Stomach smooth muscle (tissue), 2 donors: Measurements from ENCODE around the gene PIK3CD.

Source experiments
- H3K27ac ChIP-seq: one replicate; pipeline ENCODE4 v1.7.0; 2013; ENCODE audit warnings: mild to moderate bottlenecking, low read length, inconsistent platforms
- H3K27me3 ChIP-seq, 2 donors: one replicate each; pipeline ENCODE4 v1.7.0; 2013; ENCODE audit warnings: low read length in 2 of 2; ENCODE audit not compliant: insufficient read depth in 2 of 2, control insufficient read depth in 1 of 2
- H3K36me3 ChIP-seq, 2 donors: one replicate each; pipeline ENCODE4 v1.7.0; 2013; ENCODE audit warnings: low read length in 2 of 2; ENCODE audit not compliant: control insufficient read depth in 2 of 2, insufficient read depth in 2 of 2
- H3K4me1 ChIP-seq: one replicate; pipeline ENCODE4 v1.7.0; 2013; ENCODE audit warnings: low read length; ENCODE audit not compliant: control insufficient read depth, insufficient read depth
- H3K4me3 ChIP-seq, 2 donors: one replicate each; pipeline ENCODE4 v1.7.0; 2013; ENCODE audit warnings: low read length in 2 of 2
- H3K9ac ChIP-seq, 2 donors: one replicate each; pipeline ENCODE4 v1.7.0; 2013; ENCODE audit warnings: low read length in 2 of 2, mild to moderate bottlenecking in 1 of 2
- H3K9me3 ChIP-seq, 2 donors: one replicate each; pipeline ENCODE4 v1.7.0; 2013; ENCODE audit warnings: low read length in 2 of 2; ENCODE audit not compliant: control insufficient read depth in 2 of 2
- donor health status: healthy.
- donor health status: Pancreatic carcinoma.

Gene PIK3CD

DNA sequence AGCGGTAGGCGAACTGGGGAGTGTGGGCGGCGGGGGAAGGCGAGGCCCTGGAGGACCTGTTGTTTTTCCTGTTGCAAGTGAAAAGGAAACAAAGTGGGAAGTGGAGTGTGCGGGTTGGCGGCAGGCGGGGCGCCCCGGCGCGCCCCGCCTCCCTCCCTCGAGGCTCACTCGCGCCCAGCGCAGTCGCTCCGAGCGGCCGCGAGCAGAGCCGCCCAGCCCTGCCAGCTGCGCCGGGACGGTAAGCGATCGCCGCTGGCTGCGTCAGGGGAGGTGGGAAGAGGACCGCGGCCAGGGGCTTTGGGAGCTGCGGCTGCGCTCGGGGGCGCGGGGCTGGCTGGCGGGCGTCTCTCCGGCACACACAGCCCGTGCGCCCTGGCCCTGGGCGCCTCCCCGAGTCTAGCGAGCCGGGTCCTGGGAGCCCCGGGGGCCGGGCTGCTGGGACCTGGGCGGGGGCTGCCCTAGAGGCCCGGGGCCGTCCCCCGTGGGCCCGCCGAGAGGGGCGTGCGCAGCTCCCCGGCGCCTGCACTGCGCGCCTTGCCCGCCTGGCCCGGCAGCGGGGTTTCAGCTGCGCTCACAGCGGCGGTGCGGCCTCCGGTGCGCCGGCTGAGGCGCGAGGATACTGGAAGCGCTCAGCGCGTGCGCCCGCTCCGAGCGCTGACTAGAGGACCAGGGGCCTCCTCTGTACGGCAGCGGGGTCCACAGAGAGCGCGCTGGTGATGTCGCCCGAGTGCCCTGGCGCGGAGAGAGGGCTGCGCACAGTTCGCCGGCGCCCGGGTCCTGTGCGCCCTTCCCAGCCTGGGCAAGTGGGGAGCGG is at the start of gene PIK3CD:
TSS of gene PIK3CD (plus strand) at position 167 of the 814 bp plus-strand sequence. CDS start 58,725 bp downstream, outside the sequence.
- H3K9me3 ChIP-seq, result no peaks in the 10 kb centered on the region
- no peak within 1 kb of the TSS for H3K27ac ChIP-seq
- no peaks in the 10 kb centered on the region for H3K36me3 ChIP-seq
- no peak within 1 kb of the TSS for H3K9ac ChIP-seq
- H3K4me1 ChIP-seq, result peaks cover 8% of the 10 kb centered on the region
- H3K4me3 ChIP-seq, result peak within 1 kb of the TSS in 1 of 2 donors; percentile 54
- peaks cover 12 to 27% of the 10 kb centered on the region in 2 donors for H3K27me3 ChIP-seq

DNA sequence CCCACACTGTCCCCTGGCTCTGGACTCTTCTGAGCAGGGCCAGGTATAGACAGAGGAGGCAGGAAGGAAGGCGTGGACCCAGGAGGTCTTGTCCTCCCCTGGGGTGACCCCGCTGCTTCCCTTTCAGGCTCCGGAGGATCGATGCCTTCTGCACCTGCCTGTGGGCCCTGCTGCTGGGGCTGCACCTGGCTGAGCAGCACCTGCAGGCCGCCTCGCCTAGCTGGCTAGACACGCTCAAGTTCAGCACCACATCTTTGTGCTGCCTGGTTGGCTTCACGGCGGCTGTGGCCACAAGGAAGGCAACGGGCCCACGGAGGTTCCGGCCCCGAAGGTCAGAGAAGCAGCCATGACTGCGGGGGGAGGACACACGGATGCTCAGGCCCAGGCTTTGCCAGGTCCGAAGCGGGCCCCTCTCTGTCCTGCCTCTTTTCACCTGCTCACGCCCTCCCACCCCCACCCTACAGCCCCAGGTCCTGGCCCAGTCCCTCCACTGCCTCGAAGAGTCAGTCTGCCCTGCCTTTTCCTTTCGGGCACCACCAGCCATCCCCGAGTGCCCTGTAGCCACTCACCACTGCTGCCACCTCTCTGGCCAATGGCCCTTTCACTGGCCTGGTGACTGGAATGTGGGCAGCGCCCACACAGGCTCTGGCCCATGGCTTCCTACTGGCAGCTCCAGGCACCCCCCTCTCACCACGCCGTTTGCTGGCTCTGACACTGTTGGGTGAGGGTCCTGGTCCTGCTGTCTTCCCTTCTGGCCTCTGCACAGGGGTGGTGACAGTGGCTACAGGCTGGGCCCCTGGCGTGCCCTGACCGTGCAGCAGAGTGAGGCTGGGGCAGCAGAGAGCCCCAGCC is 49.4 kb upstream of the PIK3CD start:
- no peaks in the 10 kb centered on the region for H3K9me3 ChIP-seq
- H3K27ac ChIP-seq, result no peak overlapping the region
- no peak overlapping the region for H3K4me3 ChIP-seq
- no peaks in the 10 kb centered on the region for H3K4me1 ChIP-seq
- H3K9ac ChIP-seq, result no peak overlapping the region
- H3K27me3 ChIP-seq, result no peaks in the 10 kb centered on the region
- peaks cover 12 to 21% of the 10 kb centered on the region in 2 donors for H3K36me3 ChIP-seq

DNA sequence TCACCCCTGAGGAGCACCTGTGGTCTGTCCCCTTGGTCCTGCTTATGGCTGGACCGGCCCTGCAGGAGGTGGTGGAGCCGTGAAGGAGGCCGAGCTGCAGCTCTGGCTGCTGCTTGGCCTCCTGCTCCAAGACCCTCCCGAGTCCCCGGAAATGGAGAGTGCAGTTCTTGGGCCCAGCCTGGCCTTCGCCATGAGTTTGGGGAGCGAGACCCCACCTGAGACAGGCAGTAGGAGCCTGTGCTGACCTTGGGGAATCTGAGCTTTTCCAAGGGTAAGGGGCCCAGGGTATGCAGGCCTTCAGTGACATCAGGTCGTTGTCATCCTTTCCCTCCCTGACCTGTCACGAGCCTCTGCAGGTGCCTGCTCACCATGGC is 48.8 kb upstream of the PIK3CD start:
- Histone ChIP-seq H3K36me3 (peaks cover 12 to 22% of the 10 kb centered on the region in 2 donors), H3K27me3 (no peaks in the 10 kb centered on the region), H3K4me1 (no peaks in the 10 kb centered on the region), H3K27ac (no peak overlapping the region), H3K9me3 (no peaks in the 10 kb centered on the region), H3K4me3 (no peak overlapping the region), H3K9ac (no peak overlapping the region)

DNA sequence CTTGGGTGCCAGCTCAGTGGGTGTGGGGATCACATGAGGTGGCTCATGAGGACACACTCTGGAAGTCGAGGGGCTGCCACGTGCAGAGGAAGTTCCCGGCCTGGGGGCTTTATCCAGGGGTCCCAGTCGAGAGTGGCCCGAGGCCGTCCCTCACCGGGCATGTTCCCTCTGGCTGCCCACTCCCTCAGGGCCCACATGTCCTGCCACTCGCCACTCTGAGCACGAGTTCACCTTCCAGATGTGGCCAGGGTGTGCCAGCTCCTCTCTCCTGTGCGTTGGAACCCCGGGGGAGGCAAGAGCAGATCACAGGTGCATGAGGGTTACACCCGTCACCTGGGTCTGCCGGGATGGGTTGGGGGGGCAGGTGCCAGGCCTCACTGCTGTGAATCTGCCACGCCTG is 48.2 kb upstream of the PIK3CD start:
- Histone ChIP-seq H3K36me3 (peaks cover 12 to 18% of the 10 kb centered on the region in 2 donors), H3K4me1 (no peaks in the 10 kb centered on the region), H3K27me3 (no peaks in the 10 kb centered on the region), H3K9me3 (no peaks in the 10 kb centered on the region), H3K27ac (no peak overlapping the region), H3K4me3 (no peak overlapping the region), H3K9ac (no peak overlapping the region)

DNA sequence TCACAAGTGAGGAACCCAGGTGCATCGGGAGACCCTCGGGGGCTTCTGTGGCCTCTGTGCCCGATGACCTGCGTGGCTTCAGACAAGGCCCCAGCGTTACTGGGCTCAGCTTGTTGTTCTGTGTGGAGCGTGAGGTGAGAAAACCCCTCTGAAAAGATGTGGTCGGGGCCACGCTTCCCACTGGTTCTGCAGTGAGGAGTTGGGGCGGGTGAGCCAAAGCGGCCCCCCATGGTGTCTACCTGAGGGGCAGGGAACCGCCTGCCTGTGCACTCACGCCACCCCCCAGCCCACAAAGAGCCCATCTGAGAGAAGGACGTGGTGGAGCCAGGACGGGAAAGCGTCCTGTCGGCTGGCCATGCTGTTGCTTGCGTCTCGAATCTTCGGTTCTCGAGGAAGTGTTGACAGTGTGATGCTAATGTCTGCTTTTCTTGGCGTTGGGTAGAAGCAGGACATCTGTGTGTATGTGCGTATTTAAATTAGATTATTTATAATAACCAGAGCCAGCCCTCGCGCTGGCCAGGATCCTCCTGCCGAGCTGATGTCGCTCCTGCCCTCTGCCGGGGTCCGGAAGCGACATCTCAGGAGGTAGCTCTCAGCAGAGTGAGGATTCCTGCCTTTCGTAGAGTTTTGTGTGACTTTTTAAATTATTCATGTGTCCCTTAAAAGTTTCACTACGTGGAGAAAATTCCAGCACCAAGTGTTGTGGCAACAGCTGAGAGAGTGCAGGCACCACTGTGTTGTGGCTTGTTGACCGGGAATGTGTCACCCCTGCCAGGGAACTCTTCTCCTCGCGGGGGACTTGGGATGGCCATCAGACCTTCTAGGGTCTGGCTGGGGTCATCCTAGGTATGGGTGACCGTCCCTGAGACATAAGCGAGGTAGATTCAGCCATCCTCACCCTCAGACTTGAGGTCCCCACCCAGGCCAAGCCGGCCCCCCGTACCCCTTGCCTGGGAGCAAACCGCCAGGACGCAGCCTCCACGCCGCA is 47.5 kb upstream of the PIK3CD start:
- Histone ChIP-seq H3K9me3 (no peaks in the 10 kb centered on the region), H3K4me1 (no peaks in the 10 kb centered on the region), H3K4me3 (no peak overlapping the region), H3K36me3 (peaks cover 14 to 18% of the 10 kb centered on the region in 2 donors), H3K27ac (no peak overlapping the region), H3K27me3 (no peaks in the 10 kb centered on the region), H3K9ac (no peak overlapping the region)

DNA sequence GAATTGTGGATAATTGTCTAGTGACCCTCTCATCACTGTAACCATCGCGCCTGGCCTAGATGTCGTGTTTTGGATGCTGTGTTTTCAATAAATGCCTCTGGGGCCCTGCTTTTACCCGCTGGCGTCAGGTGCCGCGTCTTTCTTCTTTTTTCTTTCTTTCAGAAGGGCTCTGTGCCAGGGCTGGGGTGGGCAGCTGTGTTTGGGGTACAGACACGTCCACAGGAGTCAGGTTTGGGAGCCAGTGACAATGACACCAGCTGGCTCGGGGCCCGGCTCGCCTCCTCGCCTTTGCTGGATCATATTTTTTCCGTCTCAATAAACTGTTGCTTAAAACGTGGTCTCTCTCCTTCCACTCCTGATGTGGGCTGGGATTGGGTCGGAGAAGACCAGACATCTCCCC is 46.7 kb upstream of the PIK3CD start:
- H3K27ac ChIP-seq, result no peak overlapping the region
- H3K9me3 ChIP-seq, result no peaks in the 10 kb centered on the region
- H3K9ac ChIP-seq, result no peak overlapping the region
- peaks cover 20 to 24% of the 10 kb centered on the region in 2 donors for H3K36me3 ChIP-seq
- no peaks in the 10 kb centered on the region for H3K4me1 ChIP-seq
- H3K4me3 ChIP-seq, result no peak overlapping the region
- H3K27me3 ChIP-seq, result no peaks in the 10 kb centered on the region

DNA sequence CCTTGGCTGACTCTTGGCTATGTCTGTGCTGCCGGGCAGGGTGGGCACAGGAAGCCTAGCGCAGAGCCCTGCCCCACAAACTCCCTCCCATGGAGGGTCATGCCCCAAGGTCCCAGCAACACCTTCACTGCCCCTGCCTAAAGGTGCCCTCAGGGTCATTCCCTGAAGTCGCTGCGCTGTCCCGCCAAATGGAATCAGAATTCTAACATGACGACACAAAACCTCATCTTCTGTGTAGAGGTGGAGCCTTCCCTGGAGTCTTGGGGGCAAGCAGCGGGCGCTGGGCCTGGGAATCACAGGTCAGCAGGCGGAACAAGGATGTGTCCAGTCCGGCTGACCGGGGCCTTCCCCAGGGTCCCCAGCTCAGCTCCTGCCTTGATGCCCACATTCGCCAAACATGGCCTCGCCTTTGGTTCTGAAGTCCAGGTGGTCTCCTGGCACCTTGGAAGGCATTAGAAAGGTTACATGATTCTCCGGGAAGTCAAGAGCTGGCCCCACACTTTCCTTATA is 45.5 kb upstream of the PIK3CD start:
- no peak overlapping the region for H3K4me3 ChIP-seq
- peaks cover 22% of the 10 kb centered on the region in 2 donors for H3K36me3 ChIP-seq
- no peak overlapping the region for H3K27ac ChIP-seq

DNA sequence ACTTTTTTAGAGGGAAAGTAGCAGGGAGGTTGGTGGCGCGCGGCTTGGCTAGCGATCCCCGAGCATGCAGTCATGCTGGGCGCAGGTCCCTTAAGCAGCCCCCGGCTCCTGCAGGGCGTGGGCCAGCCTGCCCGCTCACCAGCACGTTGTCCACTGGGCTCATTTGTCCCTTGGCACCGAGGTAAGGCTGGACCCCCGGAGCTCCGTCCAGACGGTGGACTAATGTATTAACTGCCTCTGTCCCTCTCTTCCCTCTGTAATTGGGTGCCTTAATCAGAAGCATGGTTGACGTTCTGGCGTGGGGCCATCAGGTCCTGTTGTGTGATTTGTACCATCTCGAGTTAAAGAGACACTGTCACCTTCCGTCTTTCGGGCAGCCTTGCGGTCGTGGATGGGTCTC is 45.1 kb upstream of the PIK3CD start:
- no peaks in the 10 kb centered on the region for H3K4me1 ChIP-seq
- no peak overlapping the region for H3K9ac ChIP-seq
- no peaks in the 10 kb centered on the region for H3K9me3 ChIP-seq
- H3K36me3 ChIP-seq, result peaks cover 17 to 20% of the 10 kb centered on the region in 2 donors
- no peak overlapping the region for H3K27ac ChIP-seq
- H3K4me3 ChIP-seq, result no peak overlapping the region
- no peaks in the 10 kb centered on the region for H3K27me3 ChIP-seq

More for the DNA sequence above, 45.5 kb upstream of the PIK3CD start:
- Histone ChIP-seq H3K4me1 (no peaks in the 10 kb centered on the region), H3K9me3 (no peaks in the 10 kb centered on the region), H3K9ac (no peak overlapping the region), H3K27me3 (no peaks in the 10 kb centered on the region)

DNA sequence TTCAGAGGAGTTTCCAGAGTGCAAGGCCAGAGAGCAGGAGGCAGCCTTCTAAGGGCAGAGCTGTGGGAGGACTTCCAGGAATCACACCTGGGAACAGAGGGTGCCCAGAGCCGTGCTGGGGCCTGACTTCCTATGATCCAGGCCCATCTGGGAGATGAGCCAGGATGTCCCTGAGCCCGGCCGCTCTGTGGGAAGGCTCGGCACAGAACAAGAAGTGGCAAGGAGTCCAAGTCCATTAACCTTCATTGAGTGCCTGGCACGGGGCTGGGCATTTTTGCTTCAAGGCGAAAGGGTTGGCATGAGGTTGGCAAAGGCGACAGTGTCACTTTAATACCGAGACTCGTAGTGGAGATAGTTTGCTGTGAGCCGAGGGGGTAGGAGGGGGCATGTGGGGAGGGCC is 44.6 kb upstream of the PIK3CD start:
- Histone ChIP-seq H3K9ac (no peak overlapping the region), H3K9me3 (no peaks in the 10 kb centered on the region), H3K27me3 (no peaks in the 10 kb centered on the region), H3K36me3 (peaks cover 17 to 22% of the 10 kb centered on the region in 2 donors), H3K4me3 (no peak overlapping the region), H3K27ac (no peak overlapping the region), H3K4me1 (no peaks in the 10 kb centered on the region)

DNA sequence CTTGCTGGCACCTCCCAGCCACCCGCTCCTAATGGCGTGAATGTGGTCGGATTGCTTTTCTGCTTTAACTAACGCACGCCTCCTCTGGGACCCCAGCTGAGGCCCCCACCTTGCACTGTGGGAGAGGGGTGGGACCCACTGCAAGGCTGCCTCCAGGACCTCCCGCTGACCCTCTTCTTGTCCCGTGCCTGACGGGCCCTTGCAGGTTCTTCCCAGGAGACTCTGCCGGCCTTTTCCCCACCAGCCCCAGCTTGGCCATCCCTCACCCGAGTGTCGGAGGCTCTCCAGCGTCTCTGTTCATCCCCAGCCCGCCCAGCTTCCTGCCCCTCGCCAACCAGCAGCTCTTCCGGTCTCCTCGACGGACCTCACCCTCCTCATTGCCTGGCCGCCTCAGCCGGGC is 44.2 kb upstream of the PIK3CD start:
- H3K9me3 ChIP-seq, result no peaks in the 10 kb centered on the region
- no peak overlapping the region for H3K27ac ChIP-seq
- H3K36me3 ChIP-seq, result peaks cover 17 to 22% of the 10 kb centered on the region in 2 donors
- no peaks in the 10 kb centered on the region for H3K27me3 ChIP-seq
- H3K4me1 ChIP-seq, result no peaks in the 10 kb centered on the region
- H3K4me3 ChIP-seq, result no peak overlapping the region
- no peak overlapping the region for H3K9ac ChIP-seq
